ACC112 (cell line): Measurements from ENCODE around the gene BCO2.
"Not testable (repeated sequence)": the region's sequence is repeated elsewhere in the genome, so short reads cannot be mapped to it uniquely, and the experiment has no call there.

Experiments
- H2AFZ ChIP-seq: fragments of 200-600 bp; sonication (generic); one replicate; pipeline ENCODE4 v1.6.0; 2017; ENCODE audit warnings: antibody characterized with exemption, low read length; ENCODE audit not compliant: unreplicated experiment
- H3K27ac ChIP-seq: fragments of 200-600 bp; sonication (generic); 2 replicates; pipeline ENCODE4 v1.5.1; 2014; ENCODE audit warnings: low read depth, mild to moderate bottlenecking, antibody characterized with exemption, low read length, moderate library complexity
- H3K27me3 ChIP-seq: fragments of 200-600 bp; sonication (generic); 2 replicates; pipeline ENCODE4 v1.6.1; 2014; ENCODE audit warnings: mild to moderate bottlenecking, antibody characterized with exemption, low read length, moderate library complexity, mixed read lengths; ENCODE audit not compliant: insufficient read depth
- H3K36me3 ChIP-seq: fragments of 200-600 bp; sonication (generic); 2 replicates; pipeline ENCODE4 v1.6.1; 2016; ENCODE audit warnings: mild to moderate bottlenecking, antibody characterized with exemption, low read length, moderate library complexity, mixed read lengths; ENCODE audit not compliant: insufficient read depth
- H3K4me1 ChIP-seq: fragments of 200-600 bp; sonication (generic); one replicate; pipeline ENCODE4 v1.6.1; 2016; ENCODE audit warnings: low read length, mixed read lengths; ENCODE audit not compliant: insufficient read depth, unreplicated experiment, control insufficient read depth
- H3K4me3 ChIP-seq: fragments of 200-600 bp; sonication (generic); 2 replicates; pipeline ENCODE4 v1.5.1; 2014; ENCODE audit warnings: mild to moderate bottlenecking, low read depth, low read length
- H3K79me2 ChIP-seq: fragments of 200-600 bp; sonication (generic); one replicate; pipeline ENCODE4 v1.6.0; 2016; ENCODE audit warnings: low read length; ENCODE audit not compliant: control insufficient read depth, unreplicated experiment, insufficient read depth

BCO2 gene

DNA sequence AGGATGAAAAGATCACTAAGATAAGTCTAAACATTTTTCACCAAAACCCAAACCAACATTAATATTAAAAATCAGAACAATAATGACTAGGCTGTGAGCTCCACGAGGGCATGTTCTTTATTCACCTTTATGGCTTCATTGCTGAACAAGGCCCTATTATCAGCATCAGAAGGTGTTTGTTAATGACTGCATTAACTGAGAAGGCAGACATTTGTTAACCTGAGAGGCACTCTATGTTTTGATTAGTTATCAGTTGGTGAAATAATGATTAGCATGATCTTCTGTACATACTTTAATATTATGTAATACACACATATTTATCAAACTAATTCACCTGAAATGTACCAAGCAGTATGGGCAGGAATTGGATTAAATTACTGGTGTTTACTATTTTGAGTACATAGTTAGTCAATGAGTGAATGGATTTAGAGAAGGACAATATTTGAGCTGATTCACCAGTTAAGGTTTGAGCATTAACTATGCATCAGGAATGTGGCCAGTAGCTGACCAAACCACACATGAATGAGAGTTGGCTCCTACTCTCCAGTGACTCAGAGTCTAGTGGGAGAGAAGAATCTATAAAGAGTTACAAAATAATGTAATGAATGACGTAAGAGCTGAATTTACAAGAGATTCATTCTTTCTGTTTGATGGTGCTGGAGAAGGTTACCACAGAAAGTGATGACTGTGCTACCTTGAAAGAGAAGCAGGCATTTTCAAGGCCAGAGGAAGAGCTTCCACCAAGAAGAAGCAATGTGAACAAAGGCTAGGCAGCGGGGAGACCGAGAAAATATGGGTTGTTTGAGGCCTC is 18.2 kb upstream of the BCO2 start:
- Histone ChIP-seq H3K4me3 (no peak overlapping the region), H3K27me3 (no peaks in the 10 kb centered on the region), H2AFZ (no peak overlapping the region), H3K36me3 (no peaks in the 10 kb centered on the region), H3K79me2 (no peaks in the 10 kb centered on the region), H3K4me1 (peaks cover 28% of the 10 kb centered on the region), H3K27ac (peak overlapping the region; percentile 76)

DNA sequence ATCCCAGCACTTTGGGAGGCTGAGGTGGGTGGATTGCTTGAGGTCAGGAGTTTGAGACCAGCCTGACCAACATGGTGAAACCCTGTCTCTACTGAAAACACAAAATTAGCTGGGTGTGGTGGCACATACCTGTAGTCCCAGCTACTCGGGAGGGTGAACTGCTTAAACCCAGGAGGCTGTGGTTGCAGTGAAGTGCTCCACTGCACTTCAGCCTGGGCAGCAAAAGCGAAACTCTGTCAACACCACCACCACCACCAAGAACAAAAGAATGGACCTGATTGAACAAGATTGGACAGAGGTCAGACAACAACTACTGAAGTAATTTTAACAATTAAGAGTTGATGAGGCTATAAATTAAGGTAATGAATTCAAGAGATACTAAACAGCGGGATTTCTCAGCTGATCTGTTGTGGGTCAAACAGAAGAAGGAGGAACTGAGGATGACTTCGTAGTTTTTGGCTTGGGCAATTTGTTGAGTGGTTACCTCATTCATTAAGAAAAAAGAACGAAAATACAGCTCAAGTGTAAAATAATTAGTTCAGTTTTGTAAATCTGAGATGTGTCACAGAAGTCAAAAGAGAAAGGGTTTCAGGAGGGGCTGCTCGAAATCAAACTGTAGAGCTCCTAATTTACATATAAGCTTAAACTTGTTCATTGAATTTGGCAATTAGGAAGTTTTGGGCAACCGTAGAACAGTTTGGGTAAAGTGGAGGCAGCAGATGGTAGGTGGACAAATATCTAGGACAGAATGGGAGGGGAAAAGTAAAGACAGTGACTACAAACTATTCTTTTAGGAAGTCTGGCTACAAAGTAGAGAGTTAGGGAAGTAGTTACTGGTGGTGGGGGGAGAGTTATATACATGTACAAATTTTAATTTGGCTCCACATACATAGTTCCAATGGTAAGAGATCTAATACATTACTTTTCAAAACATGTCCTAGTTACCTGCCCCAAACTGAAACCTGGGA is 15.9 kb upstream of the BCO2 start:
- H3K27ac ChIP-seq: no peak overlapping the region

DNA sequence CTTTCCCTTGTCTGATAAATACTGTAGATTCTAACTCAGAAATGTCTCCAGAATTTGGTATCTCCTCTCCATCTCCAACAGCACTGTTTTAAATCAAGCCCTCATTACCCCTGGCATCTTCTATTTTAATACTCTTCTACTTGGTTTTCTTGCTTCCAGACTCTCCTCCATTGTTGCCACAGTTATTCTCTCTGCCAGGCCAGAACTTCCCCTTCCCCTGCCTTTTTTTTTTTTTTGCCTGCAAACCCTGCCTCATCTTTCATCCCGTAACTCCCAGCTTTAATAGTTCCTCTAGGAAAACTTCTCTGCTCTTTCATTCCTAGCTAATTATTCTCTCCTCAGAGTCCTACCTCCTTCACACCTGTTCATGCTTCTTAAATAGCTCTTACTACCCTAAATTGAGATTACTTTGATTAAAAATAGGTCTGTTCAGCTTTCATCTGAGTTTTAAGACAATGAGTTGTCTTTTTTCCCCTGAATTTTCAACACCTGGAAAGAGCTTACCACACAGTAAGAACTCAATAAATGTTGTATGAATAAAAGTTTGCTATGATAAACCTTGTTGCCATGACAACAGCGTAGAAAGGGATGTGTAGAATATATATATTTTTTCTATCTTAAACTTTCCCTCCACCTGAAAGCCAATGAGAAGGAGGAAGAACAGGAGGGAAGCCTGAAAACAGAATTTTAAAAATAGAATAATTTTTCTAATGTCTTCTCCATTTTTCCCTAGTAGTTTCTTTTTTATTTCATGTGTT is 15.0 kb upstream of the BCO2 start:
- no peak overlapping the region for H3K27ac ChIP-seq
- no peaks in the 10 kb centered on the region for H3K79me2 ChIP-seq
- no peaks in the 10 kb centered on the region for H3K27me3 ChIP-seq
- no peak overlapping the region for H3K4me3 ChIP-seq
- peaks cover 42% of the 10 kb centered on the region for H3K4me1 ChIP-seq
- H2AFZ ChIP-seq: no peak overlapping the region
- no peaks in the 10 kb centered on the region for H3K36me3 ChIP-seq

More for the DNA sequence above, 15.9 kb upstream of the BCO2 start:
- Histone ChIP-seq H3K27me3 (no peaks in the 10 kb centered on the region), H2AFZ (no peak overlapping the region), H3K36me3 (no peaks in the 10 kb centered on the region), H3K4me1 (peaks cover 35% of the 10 kb centered on the region), H3K79me2 (no peaks in the 10 kb centered on the region), H3K4me3 (no peak overlapping the region)

DNA sequence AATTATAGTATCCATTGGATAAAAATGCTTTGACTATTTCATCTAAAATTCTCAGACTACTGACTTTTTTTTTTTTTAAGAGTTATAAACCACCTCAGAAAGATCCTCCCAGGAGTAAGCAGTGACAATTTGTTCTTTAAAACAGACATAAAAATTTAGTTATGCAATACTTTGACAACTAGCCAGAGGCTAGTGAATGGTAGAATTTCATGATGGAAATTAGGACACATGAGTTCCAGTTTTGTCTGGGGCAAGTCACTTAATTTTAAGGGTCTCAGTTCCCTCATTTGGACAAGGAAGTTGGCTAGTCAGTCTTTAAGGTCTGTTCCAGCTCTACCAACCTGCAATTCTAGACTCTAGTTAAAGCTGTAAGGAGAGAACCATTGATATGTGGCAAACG is 14.3 kb upstream of the BCO2 start:
- Histone ChIP-seq H3K79me2 (no peaks in the 10 kb centered on the region), H2AFZ (no peak overlapping the region), H3K27me3 (no peaks in the 10 kb centered on the region), H3K4me1 (peaks cover 40% of the 10 kb centered on the region), H3K4me3 (no peak overlapping the region), H3K27ac (no peak overlapping the region), H3K36me3 (no peaks in the 10 kb centered on the region)

DNA sequence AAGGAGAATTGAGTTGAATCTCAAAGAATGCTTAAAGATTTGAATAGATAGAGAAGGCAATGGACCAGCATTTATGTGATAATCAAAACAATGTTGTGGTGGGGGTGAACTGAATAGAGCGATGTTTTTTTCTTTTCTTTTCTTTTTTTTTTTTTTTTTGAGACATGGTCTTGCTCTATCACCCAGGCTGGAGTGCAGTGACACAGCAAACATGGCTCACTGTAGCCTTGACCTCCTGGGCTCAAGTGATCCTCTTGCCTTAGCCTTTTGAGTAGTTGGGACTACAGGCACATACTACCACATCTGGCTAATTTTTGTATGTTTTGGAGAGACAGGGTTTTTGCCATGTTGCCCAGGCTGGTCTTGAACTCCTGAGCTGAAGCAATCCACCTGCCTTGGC is 13.1 kb upstream of the BCO2 start:
- peaks cover 32% of the 10 kb centered on the region for H3K4me1 ChIP-seq
- H3K36me3 ChIP-seq, H3K4me3 ChIP-seq, H3K79me2 ChIP-seq, H3K27ac ChIP-seq, H2AFZ ChIP-seq, H3K27me3 ChIP-seq: not testable (repeated sequence)

DNA sequence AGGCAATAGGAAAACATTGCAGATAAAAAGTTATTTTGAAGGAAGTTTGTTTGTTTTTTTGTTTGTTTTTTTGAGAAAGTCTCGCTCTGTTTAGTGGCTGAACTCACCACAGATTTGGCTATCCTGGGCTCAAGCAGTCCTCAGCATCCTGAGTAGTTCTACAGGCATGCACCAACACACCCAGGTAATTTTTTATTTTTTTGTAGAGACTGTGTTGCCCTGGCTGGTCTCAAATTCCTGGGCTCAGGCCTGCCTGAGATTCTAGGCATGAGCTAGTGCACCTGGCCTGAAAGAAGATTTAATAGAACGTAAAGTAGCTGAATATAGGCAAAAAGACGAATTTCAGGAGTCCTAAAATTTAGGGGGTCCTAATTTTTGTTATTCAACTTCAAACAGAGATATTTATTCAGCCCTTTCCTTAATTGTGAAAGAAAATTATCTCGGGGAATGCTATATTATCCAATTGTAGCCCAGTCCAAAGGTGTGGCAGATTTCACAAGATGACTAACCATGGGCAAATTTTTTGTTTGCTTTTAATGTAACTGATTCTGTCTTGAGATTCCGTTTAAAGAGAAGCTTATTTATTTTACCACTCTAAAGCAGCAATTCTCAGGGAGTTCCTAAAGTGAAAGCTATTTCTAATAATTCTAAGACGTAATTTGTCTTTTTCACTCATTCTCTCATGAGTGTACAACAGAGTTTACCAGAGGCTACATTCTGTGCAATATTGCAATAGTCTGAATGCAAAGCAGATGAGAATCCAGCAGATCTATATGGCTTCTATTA is 12.4 kb upstream of the BCO2 start:
- Histone ChIP-seq H3K36me3 (no peaks in the 10 kb centered on the region), H3K27ac (no peak overlapping the region), H3K27me3 (no peaks in the 10 kb centered on the region), H3K4me3 (peak overlapping the region; percentile 26; the same call in 1 of the 2 replicates), H2AFZ (peak overlapping the region; percentile 32), H3K4me1 (peaks cover 27% of the 10 kb centered on the region), H3K79me2 (no peaks in the 10 kb centered on the region)

DNA sequence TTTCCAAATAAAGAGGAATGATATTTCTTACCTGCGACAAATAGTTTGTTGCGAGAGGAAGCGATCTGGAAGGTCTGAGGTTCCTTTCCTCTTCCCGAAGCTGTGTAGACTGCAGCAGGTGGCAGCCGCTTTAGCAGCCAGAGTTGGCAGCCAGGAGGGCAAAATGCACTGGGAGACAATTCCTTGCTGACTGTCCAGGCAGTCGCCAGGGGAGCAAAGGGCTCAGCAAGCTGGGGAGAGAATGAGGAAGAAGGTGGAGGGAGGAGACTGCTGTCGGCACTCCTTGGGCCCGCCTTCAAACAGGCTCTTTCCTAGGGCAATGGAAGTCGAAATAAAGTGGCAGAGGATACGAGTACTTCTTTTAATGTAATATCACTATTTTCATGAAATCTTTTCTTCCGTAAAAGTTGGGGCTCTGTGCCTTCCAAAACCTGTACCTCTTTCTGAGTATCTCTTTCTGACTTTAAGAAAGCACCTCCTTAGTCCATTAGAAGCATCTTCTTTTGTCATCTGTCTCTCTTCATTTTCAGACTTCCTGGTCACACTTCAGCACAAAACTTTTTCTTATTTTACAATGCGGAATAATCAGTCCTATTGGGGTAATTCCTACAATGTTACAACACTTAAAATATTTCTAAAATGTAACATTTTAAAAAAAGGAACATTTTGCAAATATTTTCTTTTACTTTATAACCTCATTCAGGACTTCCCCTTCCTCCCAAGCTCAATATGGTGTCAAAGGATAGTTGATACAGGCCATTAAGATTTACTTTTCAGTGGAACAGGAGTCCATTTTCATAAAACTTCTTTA is 11.2 kb upstream of the BCO2 start, which contains the start of gene IL18:
Gene IL18, minus strand, starts transcription at position 220 of the 811 bp plus-strand sequence. CDS start 9,041 bp downstream, outside the sequence.
- Histone ChIP-seq H3K27me3 (no peaks in the 10 kb centered on the region), H3K4me3 (peak within 1 kb of the TSS; percentile 26; the same call in 1 of the 2 replicates), H3K36me3 (no peaks in the 10 kb centered on the region), H2AFZ (peak within 1 kb of the TSS; percentile 32), H3K27ac (no peak within 1 kb of the TSS), H3K79me2 (no peaks in the 10 kb centered on the region), H3K4me1 (peaks cover 21% of the 10 kb centered on the region)

DNA sequence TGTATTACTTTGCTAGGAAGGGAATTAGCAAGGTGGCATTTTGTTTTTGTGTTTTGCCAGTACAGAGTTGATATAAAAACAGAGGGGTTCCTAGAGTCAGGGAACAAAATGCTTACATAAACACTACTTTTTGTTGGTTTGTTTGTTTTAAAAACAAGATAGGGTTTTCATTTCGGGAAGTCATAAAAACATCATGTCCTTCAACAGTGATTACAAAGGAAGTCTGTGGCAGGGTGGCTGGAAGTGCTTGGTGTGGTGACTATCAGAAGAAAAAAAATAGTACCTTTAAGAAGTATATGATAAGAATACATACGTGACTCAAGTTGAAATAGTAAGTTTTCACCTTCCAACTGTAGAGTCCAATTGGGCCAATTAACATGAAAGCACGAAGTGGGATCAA is 10.3 kb upstream of the BCO2 start:
- Histone ChIP-seq H3K4me1 (peaks cover 21% of the 10 kb centered on the region), H3K79me2 (no peaks in the 10 kb centered on the region), H3K27ac (no peak overlapping the region)

DNA sequence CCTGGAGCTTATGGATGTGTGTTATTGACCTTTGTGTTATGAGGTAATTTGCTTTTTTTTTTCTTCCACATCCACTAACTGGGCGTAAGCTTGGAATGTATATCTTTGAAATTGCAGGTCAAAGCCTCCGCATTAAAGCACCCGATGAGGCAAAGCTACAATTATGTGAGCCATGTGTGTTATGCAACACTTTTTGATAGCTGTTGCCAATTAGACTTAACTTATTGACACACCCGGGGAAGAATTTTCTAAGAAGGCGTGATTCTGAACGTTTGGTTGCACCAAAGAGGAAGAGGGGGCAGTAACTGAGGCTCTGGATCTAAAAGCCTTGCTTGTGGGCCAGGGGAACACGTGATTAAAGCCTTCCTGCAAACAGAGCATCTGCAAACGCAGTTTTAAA is 8.8 kb upstream of the BCO2 start:
- H3K27me3 ChIP-seq: no peaks in the 10 kb centered on the region
- H3K4me3 ChIP-seq: no peak overlapping the region
- no peaks in the 10 kb centered on the region for H3K36me3 ChIP-seq
- peaks cover 15% of the 10 kb centered on the region for H3K4me1 ChIP-seq
- H2AFZ ChIP-seq: no peak overlapping the region
- H3K79me2 ChIP-seq: no peaks in the 10 kb centered on the region
- no peak overlapping the region for H3K27ac ChIP-seq

More for the DNA sequence above, 10.3 kb upstream of the BCO2 start:
- Histone ChIP-seq H2AFZ (peak overlapping the region; percentile 31), H3K4me3 (no peak overlapping the region), H3K27me3 (no peaks in the 10 kb centered on the region), H3K36me3 (no peaks in the 10 kb centered on the region)
